HG02798 (cell line): ENCODE results near the gene PDE7B.

Experiments
- ATAC-seq: cut with Tn5 transposase; IDR thresholded peaks from one replicate; pipeline ENCODE4 v1.9.1; 2021; ENCODE audit warnings: mild to moderate bottlenecking; ENCODE audit not compliant: unreplicated experiment, poor library complexity

The PDE7B gene

GRCh38 chr6:135922174-135922573, 70.7 kb downstream of the PDE7B start:
- ATAC-seq = no peak

DNA sequence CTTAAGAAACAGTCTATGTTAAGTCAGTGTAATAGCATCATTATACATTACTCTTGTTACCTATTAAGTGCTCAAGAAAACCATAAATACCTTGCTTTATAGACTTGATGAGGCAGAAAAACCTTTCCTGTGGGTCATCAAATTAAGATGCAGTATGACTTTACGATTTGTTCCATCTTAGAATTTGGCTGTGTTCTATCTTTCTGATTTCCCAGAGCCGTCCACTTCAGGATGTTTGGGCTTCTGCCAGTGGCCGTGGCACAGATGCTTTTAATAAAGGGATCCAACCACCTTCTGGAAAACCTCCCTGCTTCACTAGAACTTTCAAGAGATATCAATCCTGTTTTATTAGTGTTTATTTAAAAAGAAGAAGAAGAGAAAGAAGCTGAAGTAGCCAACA, 71.2 kb downstream of the PDE7B start:
- ATAC-seq = no peak

GRCh38 chr6:135932651-135933050, 81.2 kb downstream of the PDE7B start:
- ATAC-seq = no peak

DNA sequence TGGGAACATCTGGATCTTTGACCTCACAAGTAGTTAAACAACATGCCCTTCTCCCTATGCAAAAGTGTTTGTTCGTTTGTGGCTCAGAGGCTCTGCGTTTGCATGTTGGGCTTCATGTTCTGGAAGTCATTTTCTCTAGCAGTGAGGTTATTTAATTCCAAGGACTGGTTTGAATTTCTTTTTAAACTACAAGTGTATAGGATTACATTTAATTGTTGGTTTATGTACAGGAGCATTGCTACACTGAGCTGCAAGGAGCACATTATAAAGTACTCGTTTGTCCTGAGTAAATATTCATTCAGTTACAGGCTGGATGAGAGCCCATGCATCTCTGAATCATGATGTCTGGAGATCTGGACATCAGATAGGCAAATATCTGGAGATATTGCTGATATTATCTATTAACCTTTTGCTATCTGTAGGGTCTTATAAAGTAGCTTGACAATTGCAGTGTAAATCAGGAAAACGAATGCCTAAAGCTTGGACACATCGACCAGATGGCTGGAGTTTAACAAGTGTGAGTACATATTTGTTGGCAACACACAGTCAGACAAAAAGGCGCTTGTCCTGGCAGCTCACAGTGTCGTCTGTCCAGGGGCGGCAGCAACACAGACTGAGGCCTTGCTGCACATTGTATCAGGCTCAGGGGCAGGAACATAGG, 84.6 kb downstream of the PDE7B start:
- ATAC-seq = no peak

DNA sequence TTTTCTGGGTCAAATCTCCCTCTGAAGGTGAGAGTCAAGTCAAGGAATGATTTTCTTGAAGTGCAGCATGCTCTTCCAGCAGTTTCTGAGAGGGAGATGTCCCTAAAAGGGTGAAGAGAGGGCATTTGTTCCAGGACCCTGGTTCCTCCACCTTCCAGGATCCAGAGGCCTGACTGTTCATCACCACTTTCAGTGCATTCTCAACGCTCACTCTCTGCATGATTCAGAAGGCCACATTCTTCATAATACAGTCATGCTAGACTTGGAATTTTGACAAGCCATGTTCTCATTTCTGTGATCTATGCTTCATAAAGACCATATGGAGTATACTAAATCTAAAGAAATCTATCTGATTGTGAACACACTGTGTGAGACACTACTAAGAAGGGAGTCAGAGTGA, 85.1 kb downstream of the PDE7B start:
- no peak for ATAC-seq

- no peak for ATAC-seq
Observed at GRCh38 chr6:135937106-135937505, 85.6 kb downstream of the PDE7B start.

DNA sequence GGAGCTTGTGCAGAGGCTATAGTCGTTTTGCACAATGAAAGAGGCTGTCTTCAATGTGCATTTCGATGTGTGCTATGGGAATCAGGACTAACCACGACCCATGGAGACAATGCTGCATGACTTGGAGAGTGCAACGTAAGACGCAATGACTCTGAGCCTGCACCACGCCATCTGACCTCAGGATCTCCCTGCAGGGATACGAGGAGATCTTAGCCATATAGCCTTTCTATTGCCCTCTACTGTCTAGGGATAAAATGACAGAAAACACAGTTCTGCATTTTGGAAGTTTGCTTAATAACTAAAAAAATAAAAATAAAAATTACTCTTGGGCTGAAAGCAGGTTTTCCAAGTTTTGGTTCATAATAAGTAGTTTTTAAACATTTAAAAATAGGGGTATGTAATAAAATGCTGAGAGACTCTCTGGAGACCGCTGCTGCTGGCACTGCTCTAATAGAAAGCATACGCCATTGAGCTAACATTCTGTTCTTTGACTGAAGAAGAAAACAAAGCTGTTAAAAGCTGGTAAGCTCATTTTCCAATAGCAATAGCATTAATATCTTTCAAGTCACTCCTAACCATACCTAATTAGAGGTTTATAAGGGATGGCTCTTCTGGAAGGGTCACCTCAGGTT, 87.2 kb downstream of the PDE7B start:
- peak; percentile 49 for ATAC-seq

GRCh38 chr6:135939208-135939591, 87.7 kb downstream of the PDE7B start:
- no peak for ATAC-seq

GRCh38 chr6:135940616-135941167, 89.2 kb downstream of the PDE7B start:
- no peak for ATAC-seq

DNA sequence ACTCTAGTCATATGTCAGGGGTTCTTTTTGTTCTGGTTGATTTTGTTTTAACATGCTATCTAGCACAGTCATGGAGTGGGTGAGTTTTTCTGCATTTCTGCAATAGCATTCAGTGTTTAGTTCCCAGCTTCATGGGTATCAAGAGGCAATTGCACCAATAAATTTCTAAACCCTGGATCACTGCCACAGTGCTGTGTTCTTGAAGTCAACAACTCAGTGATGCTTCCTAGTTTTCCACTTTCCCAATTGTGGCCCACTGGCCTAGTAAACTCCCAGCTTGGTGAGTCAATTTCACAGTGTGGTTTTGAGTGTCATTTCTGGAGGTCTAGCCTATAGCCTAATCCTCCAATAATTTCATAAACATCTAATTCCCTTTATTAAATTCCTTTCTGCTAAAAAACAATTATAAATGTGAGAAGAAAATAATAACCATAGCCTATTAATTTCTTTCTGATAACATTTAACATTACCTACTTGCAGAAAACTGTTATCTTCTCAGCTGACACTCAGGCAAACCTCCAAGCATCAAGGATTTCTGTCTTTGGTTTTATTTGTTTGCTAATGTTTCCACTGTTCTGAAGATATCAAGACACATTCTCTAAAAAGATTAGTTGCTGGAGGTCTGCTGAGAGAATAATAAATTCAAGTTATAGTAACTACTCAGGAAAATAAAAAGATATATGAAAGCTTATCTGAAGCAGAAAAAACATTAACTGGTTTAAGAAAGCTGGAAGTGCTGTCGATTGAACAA, 89.9 kb downstream of the PDE7B start:
- ATAC-seq = no peak

DNA sequence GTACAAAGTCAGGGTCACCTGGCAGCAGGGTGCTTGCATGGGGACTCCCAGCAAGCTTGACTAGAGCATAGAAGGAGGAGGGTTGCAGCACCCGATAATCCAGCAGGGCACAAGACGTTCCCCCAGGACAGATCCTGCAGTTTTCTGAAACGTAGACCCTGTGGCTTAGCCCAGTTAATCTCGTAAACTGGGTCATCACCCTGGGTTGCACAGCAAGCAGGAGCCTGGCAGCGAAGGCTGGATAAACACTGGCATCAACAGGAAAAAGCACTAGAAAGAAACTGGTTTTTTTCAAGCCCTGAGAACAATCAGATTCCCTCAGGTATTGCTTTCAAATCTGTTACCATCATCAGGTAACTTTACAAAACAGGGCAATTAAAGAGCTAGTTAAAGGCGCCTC, 92.6 kb downstream of the PDE7B start:
- no peak for ATAC-seq

DNA sequence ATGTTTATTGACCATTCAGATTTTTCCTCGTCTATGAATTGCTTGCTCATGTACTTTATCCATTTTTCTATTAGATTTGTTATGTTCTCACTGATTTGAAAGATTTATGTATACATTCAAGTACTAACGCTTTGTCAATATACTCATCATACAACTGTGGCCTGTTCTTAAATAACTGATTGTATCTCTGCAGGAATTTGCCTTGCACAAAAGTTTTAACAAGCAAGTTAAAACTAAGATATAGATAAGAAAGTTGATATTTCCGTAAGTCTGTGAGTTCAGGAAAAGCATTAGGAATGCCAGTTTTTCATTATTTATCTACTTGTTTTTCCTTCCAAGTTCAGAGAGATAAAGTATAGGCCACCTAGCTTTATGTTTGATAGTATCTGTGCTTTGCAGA, 95.2 kb downstream of the PDE7B start:
- ATAC-seq = no peak

- ATAC-seq = no peak
Observed at GRCh38 chr6:135950669-135951068, 99.2 kb downstream of the PDE7B start.

DNA sequence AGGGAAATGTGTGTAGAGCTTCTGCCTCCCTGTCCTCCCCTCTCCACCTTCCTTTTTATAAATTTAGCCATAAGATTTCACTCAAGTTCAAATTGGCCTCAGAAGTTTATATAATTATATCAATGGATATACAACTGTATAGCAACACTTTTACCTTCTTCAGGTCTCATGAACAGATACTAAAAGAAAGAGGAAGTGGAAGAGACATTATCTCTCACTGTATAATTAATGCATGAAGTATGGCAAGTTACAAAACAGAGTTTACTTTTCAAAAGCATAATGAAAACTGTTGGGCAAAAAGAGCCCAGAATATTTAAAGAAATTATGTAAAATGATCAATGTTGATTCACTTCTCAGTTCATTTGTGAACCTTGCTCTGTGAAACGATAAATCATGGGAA, 99.7 kb downstream of the PDE7B start:
- ATAC-seq = no peak

DNA sequence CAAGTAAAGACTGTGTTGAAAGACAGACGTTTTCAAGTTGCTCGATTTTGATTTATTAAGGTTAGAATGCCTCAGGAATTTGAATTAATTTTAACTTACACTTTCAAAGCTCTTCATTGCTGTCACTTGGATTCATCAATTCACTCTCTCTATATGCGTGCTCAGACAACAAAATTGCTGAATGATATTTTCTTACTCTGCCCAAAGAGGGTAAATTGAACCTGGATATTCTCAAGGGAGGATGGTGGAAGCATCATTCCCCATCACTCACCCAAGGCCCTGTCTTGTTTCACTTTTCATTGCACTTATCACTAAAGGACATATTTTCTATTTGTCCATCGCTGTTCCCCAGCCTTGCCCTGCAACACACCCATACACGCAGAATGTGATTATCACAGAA, 102.3 kb downstream of the PDE7B start:
- ATAC-seq = no peak

- ATAC-seq = no peak
Observed at GRCh38 chr6:135955099-135955498, 103.6 kb downstream of the PDE7B start.

- ATAC-seq = no peak
Observed at GRCh38 chr6:135962731-135963130, 111.2 kb downstream of the PDE7B start.

GRCh38 chr6:135970750-135971149, 119.2 kb downstream of the PDE7B start:
- no peak for ATAC-seq

DNA sequence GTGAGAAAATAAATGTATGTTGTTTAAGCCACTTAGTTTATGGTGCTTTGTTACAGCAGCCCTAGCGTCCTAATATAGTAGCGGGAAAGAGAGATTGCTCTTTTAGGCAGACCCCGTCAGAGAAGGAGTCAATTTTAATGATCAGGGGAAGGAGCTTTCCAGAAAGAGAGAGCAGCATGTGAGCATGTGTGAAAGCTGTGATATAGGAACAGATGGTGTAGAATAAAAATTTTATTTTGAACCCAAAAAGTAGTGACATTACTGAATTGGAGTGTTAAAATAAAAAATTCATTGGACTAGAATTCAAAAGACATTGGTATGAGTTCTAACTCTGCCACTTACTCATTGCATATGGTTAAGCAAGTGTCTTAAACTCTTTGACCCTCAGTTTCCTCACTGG, 119.8 kb downstream of the PDE7B start:
- no peak for ATAC-seq

DNA sequence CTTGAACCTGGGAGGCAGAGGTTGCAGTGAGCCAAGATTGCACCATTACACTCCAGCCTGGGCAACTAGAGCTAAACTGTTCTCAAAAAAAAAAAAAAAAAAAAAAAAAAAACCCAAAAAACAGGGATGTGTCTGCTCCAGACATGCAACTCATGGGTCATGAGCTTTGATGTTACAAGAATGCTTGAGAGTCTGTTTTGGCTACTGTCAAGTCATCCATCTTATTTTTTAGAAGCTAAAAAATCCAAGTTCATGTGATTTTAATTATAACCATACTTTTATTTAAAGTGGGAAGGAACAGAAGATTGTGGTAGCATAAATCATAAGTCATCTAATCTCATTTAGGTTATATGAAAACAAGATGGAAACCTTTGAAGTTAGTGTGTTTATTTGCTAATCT, 120.6 kb downstream of the PDE7B start:
- ATAC-seq = no peak

GRCh38 chr6:135972586-135972985, 121.1 kb downstream of the PDE7B start:
- no peak for ATAC-seq
